ENCODE results near the gene SOCS1. TPM values are rescaled to one million over a fixed set of nuclear protein-coding genes. Genes with fewer than 3 reads are reported as not detected.

The SOCS1 gene
- total and polyA plus RNA-seq, 2 experiments from 2014 or later = 13.1 to 18.6 TPM

- no peak overlapping the region for H2AFZ ChIP-seq
- 96% methylated on average over 15 of the region's 15 CpGs for WGBS (ENCODE audit: low lambda C conversion rate, missing lambda C conversion rate)
- no peaks in the 10 kb centered on the region for H3K9me3 ChIP-seq (ENCODE audit: low read depth)
- no peaks in the 10 kb centered on the region for H3K27me3 ChIP-seq
- H3K27ac ChIP-seq = no peak overlapping the region
- H3K4me1 ChIP-seq (ENCODE audit: insufficient read depth) = no peaks in the 10 kb centered on the region
- H3K4me3 ChIP-seq = no peak overlapping the region
- H3K4me2 ChIP-seq = no peak overlapping the region
- no peaks in the 10 kb centered on the region for H3K79me2 ChIP-seq
- H3K9me2 ChIP-seq (replicated peaks; ENCODE audit: insufficient read depth) = no peaks in the 10 kb centered on the region
- no peaks in the 10 kb centered on the region for H4K20me1 ChIP-seq (ENCODE audit: insufficient read depth, poor library complexity, severe bottlenecking)
- no peak for DNase-seq (ENCODE audit: low spot score)
- no peaks in the 10 kb centered on the region for H3K36me3 ChIP-seq (replicated peaks; ENCODE audit: insufficient read depth, low read depth)
- TF ChIP-seq EZH2phosphoT487 (IDR thresholded peaks at IDR 0.05; ENCODE audit: low read depth, severe bottlenecking, unreplicated experiment) = no peak
- no peak for TF ChIP-seq EZH2 (IDR thresholded peaks at IDR 0.05; ENCODE audit: borderline replicate concordance)
- TF ChIP-seq CTCF (IDR thresholded peaks at IDR 0.05; ENCODE audit: poor library complexity) = no peak
These were observed 17.5 kb downstream of the SOCS1 start for GRCh38 chr16:11238272-11239202.

- WGBS (ENCODE audit: low lambda C conversion rate, missing lambda C conversion rate) = 86% methylated on average over 10 of the region's 10 CpGs
- Histone ChIP-seq H3K4me1 (ENCODE audit: insufficient read depth) (no peaks in the 10 kb centered on the region), H3K9me2 (replicated peaks; ENCODE audit: insufficient read depth) (no peaks in the 10 kb centered on the region), H3K27me3 (no peaks in the 10 kb centered on the region), H3K4me2 (no peak overlapping the region), H2AFZ (no peak overlapping the region), H4K20me1 (ENCODE audit: insufficient read depth, poor library complexity, severe bottlenecking) (no peaks in the 10 kb centered on the region), H3K27ac (no peak overlapping the region), H3K9me3 (ENCODE audit: low read depth) (no peaks in the 10 kb centered on the region), H3K79me2 (no peaks in the 10 kb centered on the region), H3K36me3 (replicated peaks; ENCODE audit: insufficient read depth, low read depth) (no peaks in the 10 kb centered on the region), H3K4me3 (no peak overlapping the region)
- DNase-seq (ENCODE audit: low spot score) = no peak
- TF ChIP-seq EZH2phosphoT487 (IDR thresholded peaks at IDR 0.05; ENCODE audit: low read depth, severe bottlenecking, unreplicated experiment) (no peak), EZH2 (IDR thresholded peaks at IDR 0.05; ENCODE audit: borderline replicate concordance) (no peak)
These were observed 19.3 kb downstream of the SOCS1 start for GRCh38 chr16:11236461-11237254.

DNA sequence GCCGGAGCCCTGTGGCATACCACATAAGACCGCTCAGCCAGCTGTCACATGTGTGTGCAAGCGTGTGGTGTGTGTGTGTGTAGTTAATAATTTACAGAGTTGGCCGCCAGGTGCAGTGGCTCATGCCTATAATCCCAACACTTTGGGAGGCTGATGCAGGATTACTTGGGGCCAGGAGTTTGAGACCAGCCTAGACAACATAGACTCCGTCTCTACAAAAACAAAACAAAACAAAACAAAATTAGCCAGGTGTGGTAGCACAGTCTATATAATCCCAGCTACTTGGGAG is 20.4 kb downstream of the SOCS1 start:
- no peaks in the 10 kb centered on the region for H3K27me3 ChIP-seq
- no peaks in the 10 kb centered on the region for H3K4me1 ChIP-seq (ENCODE audit: insufficient read depth)
- H3K79me2 ChIP-seq = no peaks in the 10 kb centered on the region
- DNase-seq (ENCODE audit: low spot score) = no peak
- H3K4me3 ChIP-seq = no peak overlapping the region
- no peaks in the 10 kb centered on the region for H3K9me2 ChIP-seq (replicated peaks; ENCODE audit: insufficient read depth)
- no peak overlapping the region for H2AFZ ChIP-seq
- H4K20me1 ChIP-seq (ENCODE audit: insufficient read depth, poor library complexity, severe bottlenecking) = no peaks in the 10 kb centered on the region
- H3K27ac ChIP-seq = no peak overlapping the region
- H3K9me3 ChIP-seq (ENCODE audit: low read depth) = no peaks in the 10 kb centered on the region
- 96% methylated on average over 5 of the region's 5 CpGs for WGBS (ENCODE audit: low lambda C conversion rate, missing lambda C conversion rate)
- H3K36me3 ChIP-seq (replicated peaks; ENCODE audit: insufficient read depth, low read depth) = no peaks in the 10 kb centered on the region
- H3K4me2 ChIP-seq = no peak overlapping the region
- no peak for TF ChIP-seq EZH2phosphoT487 (IDR thresholded peaks at IDR 0.05; ENCODE audit: low read depth, severe bottlenecking, unreplicated experiment)
- TF ChIP-seq EZH2 (IDR thresholded peaks at IDR 0.05; ENCODE audit: borderline replicate concordance) = no peak
- TF ChIP-seq CTCF (IDR thresholded peaks at IDR 0.05; ENCODE audit: poor library complexity) = no peak
